GM13976 (cell line): ENCODE measurements around the gene COL24A1.

Experiments used
- DNase-seq: peaks from one replicate; pipeline ENCODE4 v3.0.0; 2012; ENCODE audit warnings: low spot score
- in situ Hi-C: fragments of 300-500 bp; cut with MboI; formaldehyde crosslinking; loops from one replicate; pipeline ENCODE4 v1.12.0; 2022; ENCODE audit warnings: low sequenced_read_pairs, mixed read lengths, inconsistent platforms; ENCODE audit not compliant: unreplicated experiment
- TF ChIP-seq, protein P1 (sequence below): IDR thresholded peaks from 2 replicates; pipeline ENCODE4 v1.5.1; 2012; ENCODE audit warnings: borderline replicate concordance, mild to moderate bottlenecking; ENCODE audit not compliant: insufficient read depth; ENCODE audit errors: extremely low read depth, missing control alignments, control extremely low read depth

Gene COL24A1

DNA sequence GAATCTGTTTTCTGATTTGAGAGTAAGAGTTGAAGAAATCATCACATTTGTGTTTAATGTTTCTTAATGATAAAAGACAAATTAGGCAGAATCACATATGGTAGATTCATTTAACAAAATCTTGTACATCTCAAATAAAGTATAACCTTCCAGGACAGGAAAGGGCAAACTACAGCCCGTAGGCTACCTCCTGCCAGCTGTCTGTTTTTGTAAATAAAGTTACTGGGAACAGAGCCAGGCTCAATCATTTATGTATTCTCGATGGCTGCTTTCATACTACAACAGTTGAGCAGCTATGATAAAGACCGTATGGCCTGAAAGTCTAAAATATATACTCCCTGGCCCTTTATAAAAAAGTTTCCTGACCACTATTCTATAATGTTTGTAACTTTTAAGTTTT, 204.1 kb downstream of the COL24A1 start:
- TF ChIP-seq, protein P1, sequence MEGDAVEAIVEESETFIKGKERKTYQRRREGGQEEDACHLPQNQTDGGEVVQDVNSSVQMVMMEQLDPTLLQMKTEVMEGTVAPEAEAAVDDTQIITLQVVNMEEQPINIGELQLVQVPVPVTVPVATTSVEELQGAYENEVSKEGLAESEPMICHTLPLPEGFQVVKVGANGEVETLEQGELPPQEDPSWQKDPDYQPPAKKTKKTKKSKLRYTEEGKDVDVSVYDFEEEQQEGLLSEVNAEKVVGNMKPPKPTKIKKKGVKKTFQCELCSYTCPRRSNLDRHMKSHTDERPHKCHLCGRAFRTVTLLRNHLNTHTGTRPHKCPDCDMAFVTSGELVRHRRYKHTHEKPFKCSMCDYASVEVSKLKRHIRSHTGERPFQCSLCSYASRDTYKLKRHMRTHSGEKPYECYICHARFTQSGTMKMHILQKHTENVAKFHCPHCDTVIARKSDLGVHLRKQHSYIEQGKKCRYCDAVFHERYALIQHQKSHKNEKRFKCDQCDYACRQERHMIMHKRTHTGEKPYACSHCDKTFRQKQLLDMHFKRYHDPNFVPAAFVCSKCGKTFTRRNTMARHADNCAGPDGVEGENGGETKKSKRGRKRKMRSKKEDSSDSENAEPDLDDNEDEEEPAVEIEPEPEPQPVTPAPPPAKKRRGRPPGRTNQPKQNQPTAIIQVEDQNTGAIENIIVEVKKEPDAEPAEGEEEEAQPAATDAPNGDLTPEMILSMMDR: no peak
- no peak for DNase-seq
- in situ Hi-C loops: no loop called here

DNA sequence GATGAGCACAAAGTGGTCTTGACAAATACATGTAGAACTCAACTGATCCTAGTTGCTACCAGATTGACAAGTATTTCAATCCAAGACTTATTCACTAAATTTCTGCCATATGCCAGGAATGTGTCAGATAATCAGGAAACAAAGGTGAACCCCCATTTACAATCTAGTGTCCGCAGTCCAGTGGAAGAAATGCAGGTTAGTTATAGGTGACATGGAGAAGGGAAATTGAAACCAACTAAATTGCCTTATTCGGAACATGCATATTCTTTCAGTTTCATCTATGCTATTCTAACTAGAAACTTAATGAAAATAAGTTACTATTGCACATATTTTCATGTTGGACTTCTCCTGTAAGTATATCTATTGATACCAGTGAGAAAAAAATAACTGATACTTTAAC, 209.4 kb downstream of the COL24A1 start:
- DNase-seq: no peak
- in situ Hi-C loops: no loop called here
- TF ChIP-seq, protein P1: no peak

DNA sequence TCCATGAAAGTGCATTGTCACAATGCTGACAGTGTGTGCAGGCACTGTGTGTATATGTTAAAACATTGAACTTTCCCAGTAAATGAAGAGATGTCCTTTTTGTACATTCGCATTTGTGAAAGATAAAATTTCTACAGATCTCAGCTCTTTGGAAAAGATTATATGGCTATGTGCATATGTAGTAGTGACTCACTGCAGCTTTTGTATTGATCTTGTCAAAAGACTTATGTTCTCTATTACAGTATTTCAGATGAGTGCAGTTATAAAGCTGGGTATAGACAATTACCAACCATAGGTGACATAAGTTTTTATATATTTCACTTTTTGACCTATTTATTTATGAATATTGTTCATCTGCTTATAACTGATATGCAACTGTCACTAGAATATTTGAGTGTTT, 212.6 kb downstream of the COL24A1 start:
- TF ChIP-seq, protein P1: no peak
- DNase-seq: no peak
- in situ Hi-C loops: no loop called here

DNA sequence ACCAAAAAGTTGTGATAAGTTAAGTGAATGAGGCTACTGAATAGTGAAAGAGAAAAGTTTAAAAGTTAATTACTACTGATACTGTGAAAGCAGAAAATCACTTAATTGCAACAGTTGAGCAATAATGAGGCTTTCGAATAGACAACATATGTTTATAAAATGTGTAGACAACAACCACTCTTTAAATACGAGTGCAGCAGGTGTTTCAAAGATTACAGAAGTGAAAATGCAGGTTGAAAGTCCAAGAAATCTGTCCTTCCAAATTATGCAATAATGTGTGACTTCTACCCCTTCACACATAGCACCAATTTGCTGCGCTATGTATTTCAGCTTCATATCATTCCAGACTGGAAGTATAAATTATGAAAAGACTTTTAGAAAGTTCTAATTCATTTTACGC, 213.0 kb downstream of the COL24A1 start:
- in situ Hi-C loops: no loop called here
- TF ChIP-seq, protein P1: no peak
- DNase-seq: no peak

DNA sequence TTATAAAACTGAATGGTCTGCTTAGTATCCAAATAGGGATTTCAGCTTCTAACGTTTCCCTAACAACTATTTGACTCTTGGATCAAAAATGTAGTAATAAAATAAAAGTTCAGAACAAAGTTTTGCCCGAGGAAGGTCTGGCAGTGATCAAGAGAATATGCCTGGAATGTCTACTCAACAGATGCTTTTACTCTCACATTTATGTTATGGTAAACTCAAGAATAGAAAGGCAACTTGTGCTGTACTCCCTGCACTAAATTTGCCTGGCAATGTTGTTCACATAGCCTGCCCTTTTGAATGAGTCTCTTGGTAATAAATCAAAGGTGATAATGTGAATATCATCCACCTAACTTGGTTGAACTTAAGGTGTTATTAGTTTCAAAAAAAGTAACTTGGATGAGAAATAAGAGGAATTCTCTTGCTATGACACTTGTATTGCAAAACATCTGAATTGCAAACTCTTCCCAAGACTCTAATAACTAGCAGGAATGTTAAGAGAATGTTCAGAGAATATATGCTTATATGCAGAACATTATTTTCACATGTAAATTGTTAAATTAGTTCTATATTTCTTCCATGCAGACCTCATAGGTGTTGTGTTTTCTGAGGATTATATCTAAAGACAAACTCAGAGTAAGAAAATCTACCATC, 215.8 kb downstream of the COL24A1 start:
- in situ Hi-C loops: no loop called here
- TF ChIP-seq, protein P1: no peak
- DNase-seq: no peak

DNA sequence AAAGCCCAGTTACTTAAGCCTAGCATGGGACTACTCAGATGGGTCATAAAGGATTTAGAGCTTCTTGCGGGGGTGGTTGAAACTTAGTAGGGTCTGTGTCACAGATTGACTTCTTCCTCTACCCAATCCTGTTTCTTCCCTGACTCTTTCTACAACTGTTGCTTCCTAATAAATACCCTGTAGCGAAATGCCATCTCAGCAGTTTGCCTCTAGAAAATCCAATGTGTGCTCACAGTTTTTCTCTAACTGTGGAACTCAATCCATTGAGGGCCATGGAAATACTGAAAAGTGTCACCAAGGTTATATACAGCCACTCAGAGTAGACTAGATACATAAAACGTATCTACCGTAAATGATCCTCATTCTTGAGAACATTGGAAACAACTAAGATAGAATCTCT, 217.7 kb downstream of the COL24A1 start:
- TF ChIP-seq, protein P1: no peak
- in situ Hi-C loops: no loop called here
- no peak for DNase-seq
